ENCODE results near the gene NUP210. TPM values are rescaled to one million over a fixed set of nuclear protein-coding genes. Genes with fewer than 3 reads are reported as not detected.

Gene NUP210
- total RNA-seq, 1 donor from 2014 or later: 1.4 TPM

GRCh38 chr3:13317596-13318320 is 102.4 kb downstream of the NUP210 start:
- no peaks in the 10 kb centered on the region for H3K9me3 Mint-ChIP-seq (ENCODE audit: unreplicated experiment)
- no peaks in the 10 kb centered on the region for H3K27me3 Mint-ChIP-seq (ENCODE audit: unreplicated experiment)
- no peak overlapping the region for H3K4me3 Mint-ChIP-seq (ENCODE audit: unreplicated experiment)
- H3K36me3 Mint-ChIP-seq (ENCODE audit: unreplicated experiment): no peaks in the 10 kb centered on the region
- TF ChIP-seq CTCF (IDR thresholded peaks at IDR 0.05): no peak
- no peaks in the 10 kb centered on the region for H3K4me1 Mint-ChIP-seq (ENCODE audit: unreplicated experiment)
- H3K27ac Mint-ChIP-seq (ENCODE audit: unreplicated experiment): no peak overlapping the region
- no peak for DNase-seq (ENCODE audit: extremely low spot score, unreplicated experiment)

GRCh38 chr3:13316603-13317002 is 103.5 kb downstream of the NUP210 start:
- Mint-ChIP-seq H3K4me1 (ENCODE audit: unreplicated experiment) (no peaks in the 10 kb centered on the region), H3K36me3 (ENCODE audit: unreplicated experiment) (no peaks in the 10 kb centered on the region), H3K9me3 (ENCODE audit: unreplicated experiment) (no peaks in the 10 kb centered on the region), H3K27ac (ENCODE audit: unreplicated experiment) (no peak overlapping the region), H3K4me3 (ENCODE audit: unreplicated experiment) (no peak overlapping the region), H3K27me3 (ENCODE audit: unreplicated experiment) (no peaks in the 10 kb centered on the region)
- DNase-seq (ENCODE audit: extremely low spot score, unreplicated experiment): no peak
- TF ChIP-seq CTCF (IDR thresholded peaks at IDR 0.05): no peak

DNA sequence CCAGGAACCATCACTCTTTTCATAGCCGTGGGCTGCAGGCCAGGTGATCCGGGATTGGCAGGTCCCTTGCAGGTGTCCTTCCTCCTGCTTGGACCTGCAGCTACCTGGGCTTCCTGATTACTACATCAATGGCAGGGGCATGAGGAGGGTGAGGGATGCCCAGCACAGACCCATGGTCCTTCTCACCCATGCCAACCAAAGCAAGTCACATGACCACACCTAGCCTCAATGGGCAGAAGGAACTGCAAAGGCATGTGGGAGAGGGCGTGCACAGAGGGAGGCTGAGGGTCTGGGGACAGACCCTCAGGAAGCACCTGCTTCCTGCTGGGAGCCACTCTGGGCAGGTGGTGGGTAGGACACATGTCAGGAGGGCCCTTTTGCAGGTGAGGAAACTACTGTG is 105.2 kb downstream of the NUP210 start:
- no peaks in the 10 kb centered on the region for H3K9me3 Mint-ChIP-seq (ENCODE audit: unreplicated experiment)
- DNase-seq (ENCODE audit: extremely low spot score, unreplicated experiment): no peak
- no peaks in the 10 kb centered on the region for H3K4me1 Mint-ChIP-seq (ENCODE audit: unreplicated experiment)
- no peak overlapping the region for H3K4me3 Mint-ChIP-seq (ENCODE audit: unreplicated experiment)
- H3K27me3 Mint-ChIP-seq (ENCODE audit: unreplicated experiment): no peaks in the 10 kb centered on the region
- H3K27ac Mint-ChIP-seq (ENCODE audit: unreplicated experiment): no peak overlapping the region
- H3K36me3 Mint-ChIP-seq (ENCODE audit: unreplicated experiment): no peaks in the 10 kb centered on the region
- TF ChIP-seq CTCF (IDR thresholded peaks at IDR 0.05): no peak

DNA sequence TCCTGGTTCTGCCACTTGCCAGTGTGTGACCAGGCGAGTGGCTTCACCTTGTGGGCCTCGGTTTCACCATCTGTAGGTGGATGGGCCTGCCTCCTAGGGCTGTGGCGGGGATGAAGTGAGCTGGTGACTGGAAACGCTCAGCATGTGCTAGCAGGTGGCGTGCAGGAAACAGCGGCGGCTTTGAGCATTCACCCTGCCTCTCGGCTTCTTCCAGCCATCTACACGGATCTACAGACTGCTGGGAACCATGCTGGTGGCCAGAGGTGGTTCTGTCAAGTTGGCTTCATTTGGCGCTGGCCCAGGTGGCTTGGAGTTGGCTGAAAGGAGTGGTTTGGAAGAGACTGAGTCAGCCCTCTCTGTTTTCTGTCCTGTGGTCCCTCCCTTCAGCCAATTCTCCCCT is 106.3 kb downstream of the NUP210 start:
- Mint-ChIP-seq H3K36me3 (ENCODE audit: unreplicated experiment) (no peaks in the 10 kb centered on the region), H3K4me3 (ENCODE audit: unreplicated experiment) (no peak overlapping the region), H3K9me3 (ENCODE audit: unreplicated experiment) (no peaks in the 10 kb centered on the region), H3K27me3 (ENCODE audit: unreplicated experiment) (no peaks in the 10 kb centered on the region), H3K27ac (ENCODE audit: unreplicated experiment) (no peak overlapping the region), H3K4me1 (ENCODE audit: unreplicated experiment) (no peaks in the 10 kb centered on the region)
- no peak for DNase-seq (ENCODE audit: extremely low spot score, unreplicated experiment)
- no peak for TF ChIP-seq CTCF (IDR thresholded peaks at IDR 0.05)

GRCh38 chr3:13309004-13309403 is 111.1 kb downstream of the NUP210 start:
- Mint-ChIP-seq H3K27me3 (ENCODE audit: unreplicated experiment) (peaks cover 2% of the 10 kb centered on the region), H3K4me1 (ENCODE audit: unreplicated experiment) (no peaks in the 10 kb centered on the region), H3K9me3 (ENCODE audit: unreplicated experiment) (no peaks in the 10 kb centered on the region), H3K27ac (ENCODE audit: unreplicated experiment) (no peak overlapping the region), H3K4me3 (ENCODE audit: unreplicated experiment) (no peak overlapping the region), H3K36me3 (ENCODE audit: unreplicated experiment) (no peaks in the 10 kb centered on the region)
- no peak for TF ChIP-seq CTCF (IDR thresholded peaks at IDR 0.05)
- DNase-seq (ENCODE audit: extremely low spot score, unreplicated experiment): no peak
